Trophoblast cell (in vitro differentiated cells and primary cell): ENCODE measurements around the gene PDPK1.
"Not testable (repeated sequence)": the region's sequence is repeated elsewhere in the genome, so short reads cannot be mapped to it uniquely, and the experiment has no call there.

Experiments
- DNase-seq, 2 donors: peaks; one replicate each; pipeline ENCODE4 v3.0.0-alpha.2; 2016
- H2AFZ ChIP-seq: 2 replicates; pipeline ENCODE4 v1.6.1; 2013; ENCODE audit warnings: low read length, moderate library complexity, mild to moderate bottlenecking; ENCODE audit not compliant: insufficient read depth, poor library complexity
- H2AK5ac ChIP-seq: 2 replicates; pipeline ENCODE4 v1.6.1; 2013; ENCODE audit warnings: mild to moderate bottlenecking, low read length
- H2BK120ac ChIP-seq: 2 replicates; pipeline ENCODE4 v1.6.1; 2013; ENCODE audit warnings: low read length, mild to moderate bottlenecking, moderate library complexity; ENCODE audit not compliant: insufficient read depth, poor library complexity
- H2BK12ac ChIP-seq: 2 replicates; pipeline ENCODE4 v1.6.1; 2013; ENCODE audit warnings: mild to moderate bottlenecking, low read length, moderate library complexity
- H2BK5ac ChIP-seq: 2 replicates; pipeline ENCODE4 v1.6.1; 2013; ENCODE audit warnings: low read length, low read depth, moderate library complexity, mild to moderate bottlenecking; ENCODE audit not compliant: poor library complexity
- H3K14ac ChIP-seq: 2 replicates; pipeline ENCODE4 v1.6.1; 2013; ENCODE audit warnings: mild to moderate bottlenecking, low read length
- H3K18ac ChIP-seq: 2 replicates; pipeline ENCODE4 v1.6.1; 2013; ENCODE audit warnings: mild to moderate bottlenecking, low read length
- H3K23ac ChIP-seq: 2 replicates; pipeline ENCODE4 v1.6.1; 2013; ENCODE audit warnings: low read length
- H3K27ac ChIP-seq: 2 replicates; pipeline ENCODE4 v1.5.1; 2013; ENCODE audit warnings: low read depth, mild to moderate bottlenecking, inconsistent platforms, low read length, moderate library complexity
- H3K27me3 ChIP-seq: 2 replicates; pipeline ENCODE4 v1.6.1; 2013; ENCODE audit warnings: inconsistent platforms, mild to moderate bottlenecking, low read length, moderate library complexity; ENCODE audit not compliant: insufficient read depth
- H3K36me3 ChIP-seq, 2 experiments: 1 replicate in 1 of 2; 2 replicates in 1 of 2; pipeline ENCODE4 v1.6.1; 2013; ENCODE audit warnings: low read length in 2 of 2, mild to moderate bottlenecking in 2 of 2, moderate library complexity in 1 of 2; ENCODE audit not compliant: insufficient read depth in 2 of 2, control insufficient read depth in 1 of 2
- H3K4ac ChIP-seq: 2 replicates; pipeline ENCODE4 v1.6.1; 2013; ENCODE audit warnings: low read depth, mild to moderate bottlenecking, low read length, moderate library complexity
- H3K4me1 ChIP-seq, 2 experiments: 1 replicate in 1 of 2; 2 replicates in 1 of 2; pipeline ENCODE4 v1.6.1; 2013; ENCODE audit warnings: low read length in 2 of 2, mild to moderate bottlenecking in 2 of 2, moderate library complexity in 1 of 2; ENCODE audit not compliant: insufficient read depth in 2 of 2, control insufficient read depth in 1 of 2
- H3K4me2 ChIP-seq: 2 replicates; pipeline ENCODE4 v1.6.1; 2013; ENCODE audit warnings: inconsistent platforms, mild to moderate bottlenecking, low read length, moderate library complexity
- H3K4me3 ChIP-seq: 2 replicates; pipeline ENCODE4 v1.5.1; 2013; ENCODE audit warnings: mild to moderate bottlenecking, low read depth, low read length, inconsistent platforms
- H3K79me1 ChIP-seq: one replicate; pipeline ENCODE4 v1.6.1; 2013; ENCODE audit warnings: low read length
- H3K79me2 ChIP-seq: 2 replicates; pipeline ENCODE4 v1.6.1; 2013; ENCODE audit warnings: low read length, mild to moderate bottlenecking; ENCODE audit not compliant: control insufficient read depth, insufficient read depth, poor library complexity
- H3K9ac ChIP-seq: 2 replicates; pipeline ENCODE4 v1.6.1; 2013; ENCODE audit warnings: mild to moderate bottlenecking, low read length
- H3K9me3 ChIP-seq: 2 replicates; pipeline ENCODE4 v1.6.1; 2013; ENCODE audit warnings: low read depth, mild to moderate bottlenecking, control low read depth, inconsistent platforms, low read length; ENCODE audit not compliant: insufficient read depth
- H4K12ac ChIP-seq: 2 replicates; pipeline ENCODE4 v1.6.1; 2013; ENCODE audit warnings: low read depth, mild to moderate bottlenecking, low read length, moderate library complexity
- H4K8ac ChIP-seq: 2 replicates; pipeline ENCODE4 v1.6.1; 2013; ENCODE audit warnings: low read depth, mild to moderate bottlenecking, low read length, moderate library complexity
- H4K91ac ChIP-seq: one replicate; pipeline ENCODE4 v1.6.1; 2013; ENCODE audit warnings: low read depth, mild to moderate bottlenecking, low read length, moderate library complexity
- WGBS: extraction: QIAGEN DNeasy Blood & Tissue Kit; methylation state at CpG from one replicate; pipeline ENCODE4 v1.1.7; 2013; ENCODE audit warnings: missing lambda C conversion rate; ENCODE audit not compliant: insufficient read length, insufficient coverage; ENCODE audit errors: extremely low coverage; 5-methylcytosine and 5-hydroxymethylcytosine counted together

Gene PDPK1

DNA sequence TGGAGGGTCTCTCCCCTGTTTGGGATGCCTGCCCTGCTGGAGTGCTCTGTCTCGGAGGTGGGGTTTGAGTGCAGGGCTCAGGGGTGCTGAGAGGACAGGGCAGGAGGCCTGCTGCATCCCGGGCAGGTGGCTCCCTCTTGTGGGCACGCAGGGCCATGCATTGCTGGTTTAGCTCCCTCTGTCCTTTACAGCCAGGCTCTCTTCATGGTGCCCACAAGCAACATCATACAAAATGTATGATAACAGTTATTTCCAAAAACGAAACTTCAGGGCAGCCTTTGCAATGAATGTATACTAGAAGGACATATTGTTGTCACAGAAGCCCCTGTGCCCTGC is 22.9 kb downstream of the PDPK1 start:
- H3K4me2 ChIP-seq, H3K79me2 ChIP-seq, DNase-seq, H3K23ac ChIP-seq, H3K18ac ChIP-seq, H2BK5ac ChIP-seq, H3K4ac ChIP-seq, H3K27me3 ChIP-seq, H3K36me3 ChIP-seq, H2AFZ ChIP-seq, H4K91ac ChIP-seq, H4K12ac ChIP-seq, H2BK12ac ChIP-seq, H4K8ac ChIP-seq, H3K79me1 ChIP-seq, H3K4me1 ChIP-seq, H3K14ac ChIP-seq, H2AK5ac ChIP-seq, H3K4me3 ChIP-seq, H3K9ac ChIP-seq, H2BK120ac ChIP-seq, H3K9me3 ChIP-seq, H3K27ac ChIP-seq: not testable (repeated sequence)
- WGBS: no CpG with 5 or more reads among the region's 4 CpGs

DNA sequence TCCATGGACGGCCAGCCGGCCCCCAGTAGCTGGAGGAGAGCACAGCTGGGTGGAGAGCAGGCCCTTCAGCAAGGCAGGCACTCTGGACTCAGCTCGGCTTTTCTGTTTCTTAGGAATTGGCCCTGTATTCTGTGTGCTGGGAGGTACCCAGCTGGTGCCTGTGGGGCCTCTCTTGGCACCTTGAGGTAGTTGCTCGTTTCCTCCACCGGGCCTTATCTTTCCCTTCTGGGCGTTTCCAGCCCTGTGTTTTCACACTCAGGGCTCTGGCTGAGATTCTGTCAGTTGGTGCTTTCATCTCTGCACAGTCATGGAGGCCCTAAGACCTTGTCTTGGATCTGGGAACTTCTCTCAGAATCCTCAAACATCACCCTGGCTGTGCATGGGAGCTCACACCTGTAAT is 29.7 kb downstream of the PDPK1 start:
- H3K4ac ChIP-seq, DNase-seq: not testable (repeated sequence)
- WGBS: no CpG with 5 or more reads among the region's 6 CpGs

DNA sequence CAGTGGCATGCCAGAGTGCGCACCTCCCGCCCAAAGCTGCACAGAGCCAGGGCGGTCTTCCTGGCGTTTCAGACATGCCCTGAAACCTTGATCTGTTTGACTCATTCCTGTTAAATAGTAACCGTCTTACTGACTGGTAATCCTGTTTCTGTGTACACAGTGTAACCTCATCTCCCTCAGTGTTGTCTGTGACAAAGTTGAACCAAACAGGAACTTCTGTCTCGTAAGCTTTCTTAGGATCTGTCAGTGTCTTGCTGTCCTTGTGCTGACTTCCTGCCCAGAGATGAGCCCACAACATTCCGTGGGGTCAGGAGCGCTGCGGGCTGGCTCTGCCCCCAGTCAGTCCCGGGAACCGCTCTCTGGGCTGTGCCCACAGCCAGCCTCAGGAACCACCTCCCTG is 30.8 kb downstream of the PDPK1 start:
- H2BK120ac ChIP-seq, H2BK12ac ChIP-seq, H3K79me1 ChIP-seq, H3K79me2 ChIP-seq, H2BK5ac ChIP-seq, H2AK5ac ChIP-seq, H3K18ac ChIP-seq, H2AFZ ChIP-seq, H3K27me3 ChIP-seq, H4K91ac ChIP-seq, H3K4me1 ChIP-seq, H3K23ac ChIP-seq, H3K27ac ChIP-seq, H3K4ac ChIP-seq, H3K14ac ChIP-seq, H3K4me2 ChIP-seq, H3K4me3 ChIP-seq, H3K9ac ChIP-seq, H4K8ac ChIP-seq, DNase-seq, H3K9me3 ChIP-seq, H4K12ac ChIP-seq, H3K36me3 ChIP-seq: not testable (repeated sequence)
- whole genome bisulfite sequencing: no CpG with 5 or more reads among the region's 11 CpGs

More for the DNA sequence above, 29.7 kb downstream of the PDPK1 start:
- not testable (repeated sequence) for H3K4me2 ChIP-seq, H3K36me3 ChIP-seq, H3K14ac ChIP-seq, H2BK5ac ChIP-seq, H3K4me3 ChIP-seq, H4K91ac ChIP-seq, H2BK120ac ChIP-seq, H3K9me3 ChIP-seq, H3K18ac ChIP-seq, H3K23ac ChIP-seq, H3K4me1 ChIP-seq, H3K79me1 ChIP-seq, H4K12ac ChIP-seq, H2AK5ac ChIP-seq, H2BK12ac ChIP-seq, H3K27ac ChIP-seq, H3K27me3 ChIP-seq, H4K8ac ChIP-seq, H3K79me2 ChIP-seq, H3K9ac ChIP-seq, H2AFZ ChIP-seq

DNA sequence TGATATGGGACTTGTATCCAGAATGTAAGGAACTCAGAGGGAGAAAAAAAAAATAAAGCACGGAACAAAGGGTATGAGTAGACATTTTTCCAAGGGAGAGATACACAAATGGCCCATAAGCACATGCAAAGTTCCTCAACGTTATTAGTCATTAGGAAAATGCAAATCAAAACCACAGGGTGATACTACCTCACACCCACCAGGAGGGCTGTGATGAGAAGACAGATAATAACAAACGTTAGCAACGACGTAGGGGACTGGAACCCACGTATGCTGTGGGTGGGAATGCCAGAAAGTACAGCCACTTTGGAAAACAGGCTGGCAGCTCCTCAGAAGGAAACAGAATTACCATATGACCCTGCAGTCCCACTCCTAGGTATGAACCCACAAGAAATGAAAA is 34.9 kb downstream of the PDPK1 start:
- H3K36me3 ChIP-seq, H3K9ac ChIP-seq, H3K9me3 ChIP-seq, H3K14ac ChIP-seq, H2BK12ac ChIP-seq, H3K18ac ChIP-seq, H3K4me1 ChIP-seq, H2AFZ ChIP-seq, H4K91ac ChIP-seq, DNase-seq, H3K27me3 ChIP-seq, H4K8ac ChIP-seq, H3K4ac ChIP-seq, H3K27ac ChIP-seq, H4K12ac ChIP-seq, H2BK120ac ChIP-seq, H3K23ac ChIP-seq, H2BK5ac ChIP-seq, H3K79me1 ChIP-seq, H3K4me2 ChIP-seq, H2AK5ac ChIP-seq, H3K4me3 ChIP-seq, H3K79me2 ChIP-seq: not testable (repeated sequence)
- no CpG with 5 or more reads among the region's 6 CpGs for WGBS

- not testable (repeated sequence) for H3K14ac ChIP-seq, H3K23ac ChIP-seq, H3K4ac ChIP-seq, H4K91ac ChIP-seq, H2BK12ac ChIP-seq, DNase-seq, H3K79me1 ChIP-seq, H3K18ac ChIP-seq, H2BK5ac ChIP-seq, H3K4me1 ChIP-seq, H3K79me2 ChIP-seq, H3K27ac ChIP-seq, H3K4me2 ChIP-seq, H4K8ac ChIP-seq, H2BK120ac ChIP-seq, H3K36me3 ChIP-seq, H3K9me3 ChIP-seq, H3K27me3 ChIP-seq, H2AFZ ChIP-seq, H3K4me3 ChIP-seq, H4K12ac ChIP-seq, H2AK5ac ChIP-seq, H3K9ac ChIP-seq
- WGBS: no CpG with 5 or more reads among the region's 21 CpGs
Measured at GRCh38 chr16:2575839-2576238, 38.0 kb downstream of the PDPK1 start.
